LNCaP clone FGC (cell line): ENCODE measurements around the gene RDH16.

ENCODE experiments used
- DNase-seq: peaks from one replicate; pipeline ENCODE4 v3.0.0-alpha.2; 2011; ENCODE audit warnings: low read depth
- H3K4me3 ChIP-seq: 2 replicates; pipeline ENCODE4 v1.5.1; 2011; ENCODE audit warnings: mild to moderate bottlenecking, low read depth, low read length, control low read depth
- TF ChIP-seq, protein P1 (sequence below): IDR thresholded peaks from 2 replicates; pipeline ENCODE4 v1.5.1; 2012; ENCODE audit warnings: mild to moderate bottlenecking; ENCODE audit not compliant: control insufficient read depth, insufficient read depth; ENCODE audit errors: extremely low read depth

RDH16 gene

DNA sequence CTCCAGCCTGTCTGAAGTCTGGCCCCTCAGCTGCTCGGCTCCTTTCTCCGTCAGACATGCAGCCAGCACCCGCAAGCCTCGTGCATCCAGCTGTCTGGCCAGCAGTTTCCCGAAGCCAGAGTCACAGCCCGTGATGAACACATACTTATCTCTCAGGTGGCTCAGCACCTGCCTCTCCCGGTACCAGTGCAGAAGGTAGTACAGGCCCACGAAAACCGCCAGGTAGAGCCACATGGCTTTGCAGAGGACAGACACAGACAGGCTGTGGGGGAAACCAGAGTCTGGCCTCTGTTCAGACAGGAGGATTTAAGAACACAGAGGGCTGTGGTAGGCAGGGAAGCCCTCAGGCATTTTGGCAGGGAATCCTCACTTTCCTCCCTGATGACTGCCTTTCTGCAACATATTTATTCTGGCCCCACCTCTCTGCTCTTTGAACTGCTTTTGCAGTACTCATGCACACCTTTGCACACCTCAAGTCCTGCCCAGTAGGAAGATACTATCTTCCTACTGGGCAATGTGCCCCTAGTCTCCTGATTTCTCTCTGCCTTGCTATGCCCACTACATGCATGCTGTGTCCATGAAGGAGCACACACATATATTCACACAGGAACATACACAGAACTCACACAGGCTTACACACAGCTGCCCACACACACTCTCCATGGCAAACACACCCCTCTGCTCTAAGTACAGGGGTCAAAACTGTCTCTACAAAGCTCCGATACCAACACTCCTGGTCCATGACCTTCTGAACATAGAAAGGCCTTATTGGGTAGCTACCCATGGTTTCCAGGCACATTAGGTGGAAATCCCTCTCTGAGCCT, at the start of gene RDH16:
Gene RDH16, minus strand, starts transcription at position 380 of the 824 bp plus-strand sequence. Its CDS starts 146 bp downstream, at position 234.
- TF ChIP-seq, protein P1, sequence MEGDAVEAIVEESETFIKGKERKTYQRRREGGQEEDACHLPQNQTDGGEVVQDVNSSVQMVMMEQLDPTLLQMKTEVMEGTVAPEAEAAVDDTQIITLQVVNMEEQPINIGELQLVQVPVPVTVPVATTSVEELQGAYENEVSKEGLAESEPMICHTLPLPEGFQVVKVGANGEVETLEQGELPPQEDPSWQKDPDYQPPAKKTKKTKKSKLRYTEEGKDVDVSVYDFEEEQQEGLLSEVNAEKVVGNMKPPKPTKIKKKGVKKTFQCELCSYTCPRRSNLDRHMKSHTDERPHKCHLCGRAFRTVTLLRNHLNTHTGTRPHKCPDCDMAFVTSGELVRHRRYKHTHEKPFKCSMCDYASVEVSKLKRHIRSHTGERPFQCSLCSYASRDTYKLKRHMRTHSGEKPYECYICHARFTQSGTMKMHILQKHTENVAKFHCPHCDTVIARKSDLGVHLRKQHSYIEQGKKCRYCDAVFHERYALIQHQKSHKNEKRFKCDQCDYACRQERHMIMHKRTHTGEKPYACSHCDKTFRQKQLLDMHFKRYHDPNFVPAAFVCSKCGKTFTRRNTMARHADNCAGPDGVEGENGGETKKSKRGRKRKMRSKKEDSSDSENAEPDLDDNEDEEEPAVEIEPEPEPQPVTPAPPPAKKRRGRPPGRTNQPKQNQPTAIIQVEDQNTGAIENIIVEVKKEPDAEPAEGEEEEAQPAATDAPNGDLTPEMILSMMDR, result no peak
- DNase-seq, result peak; percentile 50
- no peak within 1 kb of the TSS for H3K4me3 ChIP-seq

DNA sequence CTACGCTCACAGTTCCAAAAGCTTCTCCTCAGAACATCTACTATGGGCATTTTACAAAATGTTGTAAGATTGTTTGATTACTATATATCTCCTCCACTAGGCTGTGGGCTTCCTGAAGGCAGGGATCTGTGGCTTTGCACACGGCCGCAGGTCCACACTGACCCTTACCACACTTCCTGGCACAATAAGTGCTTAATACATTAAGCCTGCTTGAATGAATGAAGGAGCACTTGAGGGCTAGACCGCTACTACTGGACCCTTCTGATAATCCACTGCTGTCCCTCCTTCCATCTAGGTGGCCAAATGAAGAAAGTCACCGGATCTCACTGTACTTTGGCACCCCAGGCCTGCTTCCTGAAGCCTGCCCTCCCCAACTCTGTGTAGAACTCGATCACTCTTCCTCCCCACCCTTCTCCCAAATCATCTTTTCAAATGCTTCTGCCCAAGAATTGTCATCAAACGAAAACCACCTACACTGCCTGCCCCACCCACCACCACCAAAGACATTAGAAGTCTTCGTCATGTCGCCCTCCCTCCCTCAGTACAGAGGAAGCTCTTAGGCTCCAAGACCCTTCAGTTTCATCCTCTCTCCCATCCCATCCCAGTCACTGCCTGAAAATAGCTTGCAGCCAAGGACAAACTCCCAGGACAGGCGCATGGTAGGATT, 49.5 kb upstream of the RDH16 start:
- H3K4me3 ChIP-seq, result peak overlapping the region; percentile 49
- TF ChIP-seq, protein P1, result no peak
- no peak for DNase-seq

DNA sequence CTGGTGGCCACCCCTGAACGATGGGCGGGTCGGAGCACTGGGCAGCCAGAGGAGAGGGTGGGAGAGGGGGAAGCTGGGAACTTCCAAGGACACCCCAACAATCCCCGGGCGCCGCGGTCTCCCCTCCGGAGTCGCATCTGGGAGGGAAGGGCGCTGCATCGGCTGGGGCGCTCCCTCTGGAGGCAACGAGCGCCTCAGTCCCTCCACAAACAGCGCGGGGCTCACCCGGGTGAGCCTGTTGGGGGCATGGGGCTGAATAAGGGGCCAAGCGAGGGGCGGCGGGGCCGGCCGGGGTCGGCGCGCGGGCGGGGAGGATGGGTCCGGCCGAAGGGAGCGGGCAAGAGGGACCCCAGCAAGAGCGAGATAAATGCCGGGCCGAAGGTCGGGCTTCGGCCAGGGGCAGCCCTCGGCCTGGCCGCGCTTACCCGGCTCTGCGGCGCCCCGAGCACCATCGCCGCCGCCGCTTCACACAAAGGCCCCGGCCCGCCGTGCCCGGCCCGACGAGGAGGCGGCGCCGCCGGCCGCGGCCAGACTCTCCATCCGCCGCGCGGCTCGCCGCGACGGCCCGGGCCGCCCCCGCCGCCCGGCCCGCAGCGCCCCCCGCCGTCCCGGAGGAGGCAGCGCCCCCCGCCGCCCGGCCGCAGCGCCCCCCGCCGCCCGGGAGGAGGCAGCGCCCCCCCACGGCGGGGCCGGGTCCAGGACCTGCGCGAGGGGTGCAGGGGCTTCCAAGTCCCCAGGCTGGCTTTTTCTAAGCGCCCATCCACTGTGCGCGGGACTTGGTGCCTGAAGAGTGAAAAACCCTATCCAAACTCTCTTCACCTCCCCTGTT, 48.8 kb upstream of the RDH16 start, which contains the start of gene ZBTB39:
Gene ZBTB39, minus strand, starts transcription at position 567 of the 829 bp plus-strand sequence. CDS start 1,629 bp downstream, outside the sequence.
- TF ChIP-seq, protein P1, result peak; percentile 92
- peak within 1 kb of the TSS; percentile 85 for H3K4me3 ChIP-seq
- no peak for DNase-seq

- H3K4me3 ChIP-seq, result no peak overlapping the region
Measured at GRCh38 chr12:57004651-57005050, 47.2 kb upstream of the RDH16 start.

DNA sequence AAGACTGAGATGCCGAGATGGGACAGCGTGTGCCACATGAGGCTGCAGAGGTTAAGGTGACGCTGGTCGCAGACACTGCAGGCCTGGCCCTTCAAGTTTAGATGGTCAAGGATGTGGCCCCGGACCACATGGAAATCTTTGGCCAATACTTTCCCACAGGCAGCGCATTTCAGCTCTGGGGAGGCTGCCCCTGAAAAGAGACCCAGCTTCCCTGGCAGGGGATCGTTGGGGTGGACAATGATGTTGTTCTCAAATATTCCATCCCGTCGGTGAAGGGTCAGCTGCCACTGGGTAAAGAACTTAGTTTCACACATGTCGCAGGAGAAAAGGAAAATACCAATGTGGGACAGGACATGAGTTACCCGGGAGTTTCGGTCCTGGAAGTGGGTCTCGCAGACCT, 46.0 kb upstream of the RDH16 start:
- DNase-seq, result no peak
- TF ChIP-seq, protein P1, result no peak
- H3K4me3 ChIP-seq, result no peak overlapping the region

More at GRCh38 chr12:57004651-57005050, 47.2 kb upstream of the RDH16 start:
- TF ChIP-seq, protein P1, result no peak
- no peak for DNase-seq

DNA sequence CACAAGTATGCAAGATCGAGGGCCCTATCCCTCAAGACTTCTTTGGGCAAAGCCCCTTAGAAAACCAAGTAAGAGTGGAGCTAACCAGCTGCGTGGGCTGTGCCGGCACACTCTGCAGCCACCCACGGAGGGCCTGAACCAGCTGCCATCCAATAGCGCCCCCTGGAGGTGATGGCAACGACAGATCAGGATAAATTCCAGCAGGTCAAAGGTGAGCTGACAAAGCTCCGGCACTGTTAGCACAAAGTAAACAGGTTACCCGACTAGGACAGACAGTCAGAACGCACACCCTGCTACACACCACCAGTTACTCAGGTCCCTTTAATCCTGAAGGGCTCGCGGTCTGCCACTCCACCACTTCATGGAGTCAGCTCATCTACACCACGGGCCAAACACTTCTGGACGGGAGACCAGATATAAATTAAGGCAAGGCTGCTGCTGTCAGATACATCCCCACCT, 44.1 kb upstream of the RDH16 start:
- H3K4me3 ChIP-seq, result no peak overlapping the region
- DNase-seq, result peak; percentile 67
- TF ChIP-seq, protein P1, result peak; percentile 88
